ENCODE measurements around the gene BLCAP.

Gene BLCAP

GRCh38 chr20:37529214-37529967 lies 1.7 kb upstream of the BLCAP start:
- no peak for DNase-seq

GRCh38 chr20:37528446-37529213 lies 954 bp upstream of the BLCAP start:
- no peak for DNase-seq

GRCh38 chr20:37526839-37527637 lies 638 bp downstream of the BLCAP start:
- DNase-seq = no peak

GRCh38 chr20:37526238-37526838 lies 1.3 kb downstream of the BLCAP start:
- DNase-seq = no peak

GRCh38 chr20:37525810-37526209 lies 1.9 kb downstream of the BLCAP start:
- no peak for DNase-seq

- no peak for DNase-seq
Measured at GRCh38 chr20:37524859-37525708, 2.6 kb downstream of the BLCAP start.

- DNase-seq = no peak
Measured at GRCh38 chr20:37523911-37524700, 3.6 kb downstream of the BLCAP start.

GRCh38 chr20:37523012-37523391 lies 4.7 kb downstream of the BLCAP start:
- DNase-seq = no peak

- DNase-seq = no peak
Measured at GRCh38 chr20:37522260-37523011, 5.2 kb downstream of the BLCAP start.

GRCh38 chr20:37521061-37521771 lies 6.5 kb downstream of the BLCAP start, which contains the start of gene NNAT:
Gene NNAT (plus strand): TSS chr20:37521250. CDS start chr20:37521332, 82 bp downstream.
- DNase-seq = no peak

GRCh38 chr20:37520419-37520955 lies 7.2 kb downstream of the BLCAP start:
- no peak for DNase-seq

- DNase-seq = no peak
Measured at GRCh38 chr20:37519508-37520418, 7.9 kb downstream of the BLCAP start.

GRCh38 chr20:37518606-37519507 lies 8.8 kb downstream of the BLCAP start:
- DNase-seq = no peak

GRCh38 chr20:37518059-37518458 lies 9.6 kb downstream of the BLCAP start:
- DNase-seq = no peak

GRCh38 chr20:37516811-37517750 lies 10.6 kb downstream of the BLCAP start:
- no peak for DNase-seq

- no peak for DNase-seq
Measured at GRCh38 chr20:37515876-37516275, 11.8 kb downstream of the BLCAP start.

Measured in activated CD4-positive, alpha-beta T cell treated with anti-CD3 and anti-CD28 coated beads for 1 hour (primary cell).